Karpas-422 (cell line): ENCODE data around the gene PARD6B. TPM values are rescaled to one million over a fixed set of nuclear protein-coding genes. Genes with fewer than 3 reads are reported as not detected.
"Not testable (repeated sequence)": the region's sequence is repeated elsewhere in the genome, so short reads cannot be mapped to it uniquely, and the experiment has no call there.

ENCODE experiments used
- DNase-seq: peaks from one replicate; pipeline ENCODE4 v3.0.0-alpha.2; 2015
- H2AFZ ChIP-seq: fragments of 200-600 bp; sonication (generic); 2 replicates; pipeline ENCODE4 v1.6.1; 2014; ENCODE audit warnings: antibody characterized with exemption, low read length, mixed read lengths
- H3K27ac ChIP-seq: fragments of 200-600 bp; sonication (generic); 2 replicates; pipeline ENCODE4 v1.5.1; 2014; ENCODE audit warnings: mild to moderate bottlenecking, low read length, moderate library complexity
- H3K27me3 ChIP-seq: fragments of 200-600 bp; sonication (generic); 2 replicates; pipeline ENCODE4 v1.6.1; 2014; ENCODE audit warnings: low read length, mixed read lengths
- H3K36me3 ChIP-seq: fragments of 200-600 bp; sonication (generic); 2 replicates; pipeline ENCODE4 v1.6.1; 2014; ENCODE audit warnings: low read length, mixed read lengths; ENCODE audit not compliant: insufficient read depth
- H3K4me1 ChIP-seq: fragments of 200-600 bp; sonication (generic); 2 replicates; pipeline ENCODE4 v1.6.1; 2014; ENCODE audit warnings: mild to moderate bottlenecking, low read length, mixed read lengths
- H3K4me2 ChIP-seq: fragments of 200-600 bp; sonication (generic); 2 replicates; pipeline ENCODE4 v1.6.1; 2014; ENCODE audit warnings: low read length, low read depth, mild to moderate bottlenecking; ENCODE audit not compliant: poor library complexity, severe bottlenecking
- H3K4me3 ChIP-seq: fragments of 200-600 bp; sonication (generic); 2 replicates; pipeline ENCODE4 v1.5.1; 2014; ENCODE audit warnings: mild to moderate bottlenecking, antibody characterized with exemption, low read length, mixed read lengths
- H3K79me2 ChIP-seq: fragments of 200-600 bp; sonication (generic); 2 replicates; pipeline ENCODE4 v1.6.1; 2014; ENCODE audit warnings: mild to moderate bottlenecking, low read length, mixed read lengths
- H3K9ac ChIP-seq: fragments of 200-600 bp; sonication (generic); 2 replicates; pipeline ENCODE4 v1.6.0; 2014; ENCODE audit warnings: low read length
- H3K9me2 ChIP-seq: fragments of 200-600 bp; sonication (generic), shearing (Covaris generic); replicated peaks from 2 replicates; pipeline ENCODE4 v1.6.0; 2014; ENCODE audit warnings: mild to moderate bottlenecking, low read length, moderate library complexity; ENCODE audit not compliant: insufficient read depth
- H3K9me3 ChIP-seq: fragments of 300-700, 200-600 bp; sonication (generic); 2 replicates; pipeline ENCODE4 v1.6.1; 2014; ENCODE audit warnings: low read length, mixed read lengths
- H4K20me1 ChIP-seq: fragments of 200-600 bp; sonication (generic); 2 replicates; pipeline ENCODE4 v1.6.1; 2014; ENCODE audit warnings: mild to moderate bottlenecking, antibody characterized with exemption, low read length, low read depth; ENCODE audit not compliant: insufficient read depth
- total RNA-seq: library from RNA; depleted of rRNA; stranded (reverse); fragments of >200 nt; shearing (Covaris generic); gene quantifications from 2 replicates; pipeline ENCODE4 v1.2.3, GENCODE V29; 2014; ENCODE audit warnings: low replicate concordance

PARD6B gene
- total RNA-seq, 1 experiment from 2014 or later, result 5.9 TPM

- not testable (repeated sequence) for H4K20me1 ChIP-seq, H3K27me3 ChIP-seq, H3K9me2 ChIP-seq, H3K4me1 ChIP-seq, H3K79me2 ChIP-seq, H3K36me3 ChIP-seq, H3K4me2 ChIP-seq, H3K4me3 ChIP-seq, H3K9me3 ChIP-seq, H3K9ac ChIP-seq, H3K27ac ChIP-seq, H2AFZ ChIP-seq, DNase-seq
These were observed 35.8 kb downstream of the PARD6B start for GRCh38 chr20:50766955-50767809.

DNA sequence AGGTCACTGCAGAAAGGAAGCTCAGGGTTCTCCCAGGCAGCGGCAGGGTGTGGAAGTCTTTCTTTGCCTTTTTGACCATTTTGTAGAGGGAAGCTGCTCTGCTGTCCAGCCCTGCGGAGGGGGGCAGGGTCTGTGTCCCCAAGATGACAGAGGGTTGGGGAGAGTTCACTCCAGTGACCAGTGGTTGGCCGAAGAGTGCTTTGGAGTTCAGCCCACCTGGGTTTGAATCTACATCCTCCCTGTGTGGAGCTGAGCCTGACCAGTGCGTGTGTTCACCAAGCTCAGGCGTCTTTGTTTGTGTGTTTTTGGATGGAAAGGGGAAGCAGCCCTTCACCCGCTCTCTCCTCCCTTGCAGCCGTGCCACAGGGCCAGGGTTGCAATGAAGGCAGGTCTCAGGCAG, 37.6 kb downstream of the PARD6B start:
- DNase-seq, H4K20me1 ChIP-seq, H3K27me3 ChIP-seq, H3K4me3 ChIP-seq, H2AFZ ChIP-seq, H3K27ac ChIP-seq, H3K79me2 ChIP-seq, H3K36me3 ChIP-seq, H3K9me2 ChIP-seq, H3K9ac ChIP-seq, H3K4me2 ChIP-seq, H3K9me3 ChIP-seq, H3K4me1 ChIP-seq: not testable (repeated sequence)

GRCh38 chr20:50769551-50770085, 38.2 kb downstream of the PARD6B start:
- not testable (repeated sequence) for H3K27ac ChIP-seq, H3K9ac ChIP-seq, DNase-seq, H3K27me3 ChIP-seq, H3K4me3 ChIP-seq, H3K79me2 ChIP-seq, H3K4me2 ChIP-seq, H3K9me3 ChIP-seq, H3K9me2 ChIP-seq, H4K20me1 ChIP-seq, H2AFZ ChIP-seq, H3K36me3 ChIP-seq, H3K4me1 ChIP-seq

- not testable (repeated sequence) for H3K79me2 ChIP-seq, DNase-seq, H3K36me3 ChIP-seq
These were observed 40.2 kb downstream of the PARD6B start for GRCh38 chr20:50771419-50772080.

DNA sequence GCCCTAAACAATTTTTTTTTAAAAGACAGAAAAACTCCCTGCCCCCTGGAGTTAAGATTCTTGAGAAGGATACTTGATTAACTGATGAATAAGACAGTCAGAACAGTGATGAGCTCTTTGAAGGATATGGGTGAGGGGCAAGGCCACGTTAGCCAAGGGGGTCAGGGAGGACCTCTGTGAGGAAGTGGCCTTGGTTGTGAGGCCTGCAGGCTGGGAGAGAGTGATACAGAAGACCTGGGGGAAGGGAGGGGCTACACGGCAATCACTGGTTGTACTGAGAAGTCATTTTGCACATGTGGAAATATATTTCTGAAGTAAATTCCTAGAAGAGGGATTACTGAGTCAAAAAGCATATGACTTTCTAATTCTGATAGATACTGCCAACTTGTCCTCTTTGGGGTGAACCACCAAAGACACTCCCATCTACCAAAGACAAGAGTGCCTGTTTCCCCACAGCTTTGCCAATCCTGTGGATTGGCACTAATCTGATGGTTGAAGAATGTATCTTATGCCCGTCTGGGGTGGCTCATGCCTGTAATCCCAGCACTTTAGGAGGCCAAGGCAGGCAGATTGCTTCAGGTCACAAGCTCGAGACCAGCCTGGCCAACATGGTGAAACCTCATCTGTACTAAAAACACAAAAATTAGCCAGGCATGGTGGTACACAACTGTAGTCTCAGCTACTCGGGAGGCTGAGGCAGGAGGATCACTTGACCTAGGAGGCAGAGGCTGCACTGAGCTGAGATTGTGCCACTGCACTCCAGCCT, 41.2 kb downstream of the PARD6B start:
- H3K9me2 ChIP-seq, result no peaks in the 10 kb centered on the region
- H4K20me1 ChIP-seq, result no peaks in the 10 kb centered on the region
- no peaks in the 10 kb centered on the region for H3K79me2 ChIP-seq
- no peaks in the 10 kb centered on the region for H3K27me3 ChIP-seq
- no peak overlapping the region for H3K27ac ChIP-seq
- H3K9me3 ChIP-seq, result no peaks in the 10 kb centered on the region
- H3K36me3 ChIP-seq, result no peaks in the 10 kb centered on the region
- no peaks in the 10 kb centered on the region for H3K4me1 ChIP-seq
- no peak overlapping the region for H3K4me2 ChIP-seq
- no peak overlapping the region for H3K9ac ChIP-seq
- no peak for DNase-seq
- no peak overlapping the region for H2AFZ ChIP-seq
- no peak overlapping the region for H3K4me3 ChIP-seq

More at GRCh38 chr20:50771419-50772080, 40.2 kb downstream of the PARD6B start:
- H3K9ac ChIP-seq, H3K4me2 ChIP-seq, H4K20me1 ChIP-seq, H3K4me1 ChIP-seq, H3K9me3 ChIP-seq, H2AFZ ChIP-seq, H3K4me3 ChIP-seq, H3K27ac ChIP-seq, H3K27me3 ChIP-seq, H3K9me2 ChIP-seq: not testable (repeated sequence)

DNA sequence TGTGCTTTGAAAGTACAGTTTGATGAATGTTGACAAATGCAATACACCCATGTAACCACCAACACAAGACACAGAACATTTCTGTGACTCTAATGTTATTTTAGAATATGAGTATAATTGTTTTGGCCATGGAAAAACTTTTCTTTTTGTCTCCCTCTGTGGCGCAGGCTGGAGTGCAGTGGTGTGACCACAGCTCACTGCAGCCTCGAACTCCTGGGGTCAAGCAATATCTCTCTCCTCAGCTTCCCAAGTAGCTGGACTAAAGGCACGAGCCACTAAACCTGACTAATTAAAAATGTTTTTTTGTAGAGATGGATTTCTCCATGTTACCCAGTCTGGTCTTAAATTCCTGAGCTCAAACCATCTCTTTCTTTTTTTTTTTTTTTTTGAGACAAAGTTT, 43.1 kb downstream of the PARD6B start:
- Histone ChIP-seq H3K9ac (no peak overlapping the region), H3K4me3 (no peak overlapping the region), H3K27ac (no peak overlapping the region), H3K27me3 (no peaks in the 10 kb centered on the region), H3K36me3 (no peaks in the 10 kb centered on the region), H3K4me1 (no peaks in the 10 kb centered on the region), H3K79me2 (no peaks in the 10 kb centered on the region), H4K20me1 (no peaks in the 10 kb centered on the region), H3K4me2 (no peak overlapping the region), H3K9me2 (no peaks in the 10 kb centered on the region), H2AFZ (no peak overlapping the region), H3K9me3 (no peaks in the 10 kb centered on the region)
- no peak for DNase-seq

- Histone ChIP-seq H3K27ac (no peak overlapping the region), H3K79me2 (no peaks in the 10 kb centered on the region), H3K27me3 (no peaks in the 10 kb centered on the region), H3K4me3 (no peak overlapping the region), H4K20me1 (no peaks in the 10 kb centered on the region), H3K9me2 (no peaks in the 10 kb centered on the region), H3K9me3 (no peaks in the 10 kb centered on the region), H3K9ac (no peak overlapping the region), H2AFZ (no peak overlapping the region), H3K4me2 (no peak overlapping the region), H3K36me3 (no peaks in the 10 kb centered on the region), H3K4me1 (no peaks in the 10 kb centered on the region)
- no peak for DNase-seq
These were observed 44.9 kb downstream of the PARD6B start for GRCh38 chr20:50776122-50776817.
